ENCODE measurements around the gene KRTAP2-4.
"Not testable (repeated sequence)": the region's sequence is repeated elsewhere in the genome, so short reads cannot be mapped to it uniquely, and the experiment has no call there.

DNA sequence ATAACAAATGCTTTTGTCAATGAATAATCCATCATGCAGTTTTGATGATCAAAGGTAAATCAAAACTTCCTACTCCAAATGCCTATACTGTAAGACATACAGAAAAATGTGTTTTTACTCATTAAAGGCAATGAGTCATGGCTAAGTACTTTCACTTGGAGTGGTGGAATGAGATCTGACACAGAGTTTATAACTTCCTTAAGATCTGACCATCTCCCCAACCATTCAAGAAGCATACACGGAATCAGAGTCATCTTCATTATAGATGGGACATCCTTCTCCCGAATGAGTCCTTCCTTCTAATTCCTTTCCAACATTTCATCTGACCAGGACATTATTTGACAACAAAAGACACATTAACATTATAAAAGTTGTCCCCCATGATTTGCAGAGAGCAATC is 17.7 kb upstream of the KRTAP2-4 start:
- TF ChIP-seq, protein P1, sequence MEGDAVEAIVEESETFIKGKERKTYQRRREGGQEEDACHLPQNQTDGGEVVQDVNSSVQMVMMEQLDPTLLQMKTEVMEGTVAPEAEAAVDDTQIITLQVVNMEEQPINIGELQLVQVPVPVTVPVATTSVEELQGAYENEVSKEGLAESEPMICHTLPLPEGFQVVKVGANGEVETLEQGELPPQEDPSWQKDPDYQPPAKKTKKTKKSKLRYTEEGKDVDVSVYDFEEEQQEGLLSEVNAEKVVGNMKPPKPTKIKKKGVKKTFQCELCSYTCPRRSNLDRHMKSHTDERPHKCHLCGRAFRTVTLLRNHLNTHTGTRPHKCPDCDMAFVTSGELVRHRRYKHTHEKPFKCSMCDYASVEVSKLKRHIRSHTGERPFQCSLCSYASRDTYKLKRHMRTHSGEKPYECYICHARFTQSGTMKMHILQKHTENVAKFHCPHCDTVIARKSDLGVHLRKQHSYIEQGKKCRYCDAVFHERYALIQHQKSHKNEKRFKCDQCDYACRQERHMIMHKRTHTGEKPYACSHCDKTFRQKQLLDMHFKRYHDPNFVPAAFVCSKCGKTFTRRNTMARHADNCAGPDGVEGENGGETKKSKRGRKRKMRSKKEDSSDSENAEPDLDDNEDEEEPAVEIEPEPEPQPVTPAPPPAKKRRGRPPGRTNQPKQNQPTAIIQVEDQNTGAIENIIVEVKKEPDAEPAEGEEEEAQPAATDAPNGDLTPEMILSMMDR (conservative IDR thresholded peaks at IDR 0.05) = not testable (repeated sequence)
- not testable (repeated sequence) for TF ChIP-seq EZH2 (IDR thresholded peaks at IDR 0.05; ENCODE audit: low read depth)
